ENCODE measurements around the gene SEM1. TPM values are rescaled to one million over a fixed set of nuclear protein-coding genes. Genes with fewer than 3 reads are reported as not detected.

The SEM1 gene
- total and polyA plus RNA-seq, 2 of the 8 experiments (the other 6 are each of a cell fraction or from before 2014, with no cell fraction given) = 20.8 to 75.3 TPM

- no peak for TF ChIP-seq SP1 (IDR thresholded peaks at IDR 0.05; ENCODE audit: low read depth, low read length)
These were observed 8.7 kb upstream of the SEM1 start (continued) for GRCh38 chr7:96718107-96719003.
